ENCODE data around the gene B4GAT1.
A peak's percentile ranks its signal among the peaks of the same experiment; 100 is the strongest.

GRCh38 chr11:66315921-66316811 lies 31.3 kb downstream of the B4GAT1 start:
- TF ChIP-seq POLR2A (IDR thresholded peaks at IDR 0.05) (no peak), POLR2AphosphoS5 (IDR thresholded peaks at IDR 0.05) (peak in 2 of 3 donors; percentile 37 to 56), CTCF (IDR thresholded peaks at IDR 0.05 in 8 of 11, conservative IDR thresholded peaks at IDR 0.05 in 3 of 11) (no peak)

All from spleen (tissue), 7 donors.